ENCODE measurements around the gene CREB5. TPM values are rescaled to one million over a fixed set of nuclear protein-coding genes. Genes with fewer than 3 reads are reported as not detected.
"Not testable (repeated sequence)": the region's sequence is repeated elsewhere in the genome, so short reads cannot be mapped to it uniquely, and the experiment has no call there.

The CREB5 gene
- total RNA-seq, 2 donors from 2014 or later, result 0.81 to 1.8 TPM

DNA sequence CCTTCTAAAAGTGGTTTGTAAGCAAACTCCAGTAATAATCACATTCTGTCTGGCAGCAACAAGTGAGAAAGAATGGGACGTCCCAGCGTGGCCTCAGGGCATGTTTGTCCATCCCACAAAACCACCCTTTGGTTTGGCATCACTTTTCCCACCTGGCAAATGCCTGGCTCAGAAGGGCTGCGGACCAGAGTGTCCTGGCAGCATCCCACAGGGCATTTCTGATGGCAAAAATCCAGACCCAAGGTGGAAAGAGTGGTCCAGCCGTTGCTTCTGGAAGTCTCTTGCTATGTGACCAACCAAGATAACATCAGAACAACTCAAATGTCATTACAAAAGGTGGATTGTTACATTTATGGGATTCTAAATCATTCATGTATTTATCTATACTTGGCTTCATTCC, 174.4 kb downstream of the CREB5 start:
- Mint-ChIP-seq H3K27ac (no peak overlapping the region), H3K4me1 (no peaks in the 10 kb centered on the region), H3K4me3 (no peak overlapping the region), H3K27me3 (peaks cover 8% of the 10 kb centered on the region), H3K36me3 (ENCODE audit: low read depth) (no peaks in the 10 kb centered on the region)
- ATAC-seq (no peak), DNase-seq (no peak)
- no peaks in the 10 kb centered on the region for H3K9me3 ChIP-seq (ENCODE audit: control insufficient read depth, low read length, poor library complexity, severe bottlenecking)

DNA sequence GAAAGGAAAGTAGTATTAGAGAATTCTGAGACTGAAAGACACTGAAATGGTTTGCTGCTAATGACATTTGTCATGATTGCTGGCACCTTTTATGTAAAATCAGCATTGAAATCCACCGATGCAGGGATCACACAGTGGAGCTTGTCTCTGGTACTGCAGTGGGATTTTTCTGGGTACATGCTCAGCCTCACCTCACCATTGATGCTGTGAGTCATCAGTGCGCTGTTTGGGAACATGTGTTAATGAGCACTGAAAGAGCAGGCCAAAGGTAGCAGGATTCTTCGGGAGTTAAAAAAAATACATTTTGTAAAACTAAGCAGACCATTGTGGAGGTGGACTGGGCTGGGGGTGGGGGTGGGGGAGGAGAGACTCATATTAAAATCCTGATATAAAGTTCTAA, 174.9 kb downstream of the CREB5 start:
- ATAC-seq, result no peak
- Mint-ChIP-seq H3K4me3 (no peak overlapping the region), H3K36me3 (ENCODE audit: low read depth) (no peaks in the 10 kb centered on the region), H3K4me1 (no peaks in the 10 kb centered on the region), H3K27ac (no peak overlapping the region), H3K27me3 (peaks cover 10% of the 10 kb centered on the region)
- no peaks in the 10 kb centered on the region for H3K9me3 ChIP-seq (ENCODE audit: control insufficient read depth, low read length, poor library complexity, severe bottlenecking)
- DNase-seq, result no peak

- Mint-ChIP-seq H3K36me3 (ENCODE audit: low read depth) (no peaks in the 10 kb centered on the region), H3K27me3 (peaks cover 13% of the 10 kb centered on the region), H3K4me3 (no peak overlapping the region), H3K4me1 (no peaks in the 10 kb centered on the region), H3K27ac (no peak overlapping the region)
- DNase-seq, result no peak
- no peaks in the 10 kb centered on the region for H3K9me3 ChIP-seq (ENCODE audit: control insufficient read depth, low read length, poor library complexity, severe bottlenecking)
- ATAC-seq, result no peak
Measured at GRCh38 chr7:28588602-28589001, 176.3 kb downstream of the CREB5 start.

- Mint-ChIP-seq H3K4me3 (no peak overlapping the region), H3K36me3 (ENCODE audit: low read depth) (no peaks in the 10 kb centered on the region), H3K27ac (no peak overlapping the region), H3K27me3 (peaks cover 5% of the 10 kb centered on the region), H3K4me1 (no peaks in the 10 kb centered on the region)
- H3K9me3 ChIP-seq (ENCODE audit: control insufficient read depth, low read length, poor library complexity, severe bottlenecking), result no peaks in the 10 kb centered on the region
- no peak for DNase-seq
- ATAC-seq, result no peak
Measured at GRCh38 chr7:28591041-28591674, 178.8 kb downstream of the CREB5 start.

DNA sequence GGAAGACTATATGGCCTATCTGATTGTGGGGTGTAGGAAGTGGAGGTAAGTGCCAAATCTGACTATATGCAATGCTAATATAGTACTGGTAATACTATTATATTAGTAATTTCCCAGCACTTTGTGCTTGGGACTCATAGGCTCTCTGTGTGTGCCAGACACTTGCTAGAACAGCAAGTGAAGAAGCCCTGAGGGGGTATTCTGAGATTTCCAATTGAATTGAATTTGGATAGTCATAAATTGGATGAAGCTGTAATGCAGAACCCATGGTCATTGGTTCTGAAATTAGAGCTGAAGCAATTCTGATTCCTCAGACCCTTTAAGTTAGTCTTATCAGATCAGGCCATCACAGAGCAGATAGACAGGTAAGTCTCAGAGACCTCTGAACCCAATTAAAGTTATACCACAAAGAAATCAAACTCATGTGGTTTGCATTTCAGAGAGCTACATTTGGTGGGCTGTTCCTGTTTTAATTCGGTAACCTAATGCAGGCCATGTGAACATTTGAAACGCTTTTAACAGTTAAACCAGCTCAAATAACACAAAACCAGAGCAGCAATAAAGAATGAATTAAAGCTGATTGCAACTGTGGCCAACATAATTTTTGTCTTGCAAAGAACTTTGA, 179.5 kb downstream of the CREB5 start:
- ATAC-seq (no peak), DNase-seq (no peak)
- Mint-ChIP-seq H3K4me1 (no peaks in the 10 kb centered on the region), H3K27me3 (peaks cover 5% of the 10 kb centered on the region), H3K4me3 (no peak overlapping the region), H3K27ac (no peak overlapping the region), H3K36me3 (ENCODE audit: low read depth) (no peaks in the 10 kb centered on the region)
- no peaks in the 10 kb centered on the region for H3K9me3 ChIP-seq (ENCODE audit: control insufficient read depth, low read length, poor library complexity, severe bottlenecking)

DNA sequence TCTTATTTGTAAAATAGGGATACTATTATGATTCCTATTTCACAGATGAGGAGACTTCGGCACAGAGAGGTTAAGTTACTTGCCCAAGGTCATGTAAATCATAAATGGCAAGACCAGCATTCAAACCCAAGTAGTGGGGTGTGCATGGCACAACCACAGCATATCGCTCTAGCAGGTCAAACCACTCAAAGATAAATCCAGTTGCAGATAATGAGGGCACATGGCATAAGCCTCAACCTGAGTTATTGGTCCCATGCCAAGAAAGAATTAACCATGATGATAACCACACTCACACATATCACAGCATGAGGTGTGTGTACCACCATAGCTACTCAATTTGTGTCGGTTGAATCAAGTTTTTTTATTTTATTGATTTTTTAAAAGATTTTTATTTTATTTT, 180.5 kb downstream of the CREB5 start:
- ATAC-seq (no peak), DNase-seq (no peak)
- Mint-ChIP-seq H3K27me3 (peaks cover 5% of the 10 kb centered on the region), H3K27ac (no peak overlapping the region), H3K36me3 (ENCODE audit: low read depth) (no peaks in the 10 kb centered on the region), H3K4me3 (no peak overlapping the region), H3K4me1 (no peaks in the 10 kb centered on the region)
- no peaks in the 10 kb centered on the region for H3K9me3 ChIP-seq (ENCODE audit: control insufficient read depth, low read length, poor library complexity, severe bottlenecking)

DNA sequence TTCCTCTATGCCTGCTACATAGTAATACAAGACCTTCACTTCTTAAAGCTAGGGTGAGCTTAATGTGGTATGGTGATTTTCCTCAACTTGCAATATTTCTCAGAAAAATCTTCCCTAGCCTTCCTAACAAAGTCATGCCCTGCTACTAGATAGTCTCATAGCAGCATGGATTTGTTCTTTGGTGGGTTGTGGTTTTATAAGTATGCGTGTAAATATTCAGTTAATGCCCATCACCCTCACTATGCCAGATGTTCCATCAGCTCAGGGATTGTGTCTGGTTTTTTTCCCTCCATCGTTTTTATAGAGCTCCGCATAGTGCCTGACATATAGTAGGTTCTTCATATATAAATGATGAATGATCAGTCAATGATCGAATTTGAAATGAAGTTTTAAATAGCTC, 182.8 kb downstream of the CREB5 start:
- Mint-ChIP-seq H3K36me3 (ENCODE audit: low read depth) (no peaks in the 10 kb centered on the region), H3K27me3 (peaks cover 5% of the 10 kb centered on the region), H3K27ac (no peak overlapping the region), H3K4me1 (no peaks in the 10 kb centered on the region), H3K4me3 (no peak overlapping the region)
- H3K9me3 ChIP-seq (ENCODE audit: control insufficient read depth, low read length, poor library complexity, severe bottlenecking), result no peaks in the 10 kb centered on the region
- DNase-seq (no peak), ATAC-seq (no peak)

DNA sequence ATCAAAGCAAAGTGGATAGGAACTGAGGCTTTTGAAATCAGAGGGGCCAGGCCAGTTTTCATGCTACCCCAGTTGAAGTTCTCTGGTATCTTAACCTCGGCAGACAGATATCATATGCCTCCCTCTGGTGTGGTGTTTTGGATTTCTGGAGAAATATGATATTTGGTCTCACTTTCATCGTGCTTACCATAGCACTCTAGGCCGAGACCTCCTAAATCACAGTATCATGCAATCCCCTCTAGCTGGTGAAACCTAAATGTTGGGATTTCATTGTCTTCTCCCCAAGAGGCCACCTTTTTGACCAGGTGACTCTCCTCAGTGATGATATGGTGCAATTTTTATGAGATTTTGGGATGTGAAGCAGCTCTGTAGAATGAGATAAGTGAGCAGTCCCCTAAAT, 183.5 kb downstream of the CREB5 start:
- no peaks in the 10 kb centered on the region for H3K4me1 Mint-ChIP-seq
- peaks cover 5% of the 10 kb centered on the region for H3K27me3 Mint-ChIP-seq
- H3K4me3 Mint-ChIP-seq, result no peak overlapping the region
- DNase-seq (no peak), ATAC-seq (no peak)
- no peak overlapping the region for H3K27ac Mint-ChIP-seq
- H3K36me3 Mint-ChIP-seq (ENCODE audit: low read depth), result no peaks in the 10 kb centered on the region
- H3K9me3 ChIP-seq (ENCODE audit: control insufficient read depth, low read length, poor library complexity, severe bottlenecking), result no peaks in the 10 kb centered on the region

GRCh38 chr7:28596245-28596935, 184.1 kb downstream of the CREB5 start:
- Mint-ChIP-seq H3K4me1 (no peaks in the 10 kb centered on the region), H3K27ac (no peak overlapping the region), H3K4me3 (no peak overlapping the region), H3K36me3 (ENCODE audit: low read depth) (no peaks in the 10 kb centered on the region), H3K27me3 (peaks cover 5% of the 10 kb centered on the region)
- DNase-seq (no peak), ATAC-seq (no peak)
- no peaks in the 10 kb centered on the region for H3K9me3 ChIP-seq (ENCODE audit: control insufficient read depth, low read length, poor library complexity, severe bottlenecking)

GRCh38 chr7:28597284-28597683, 185.0 kb downstream of the CREB5 start:
- Mint-ChIP-seq H3K4me3 (no peak overlapping the region), H3K36me3 (ENCODE audit: low read depth) (no peaks in the 10 kb centered on the region), H3K4me1 (no peaks in the 10 kb centered on the region), H3K27ac (no peak overlapping the region), H3K27me3 (peaks cover 2% of the 10 kb centered on the region)
- DNase-seq (no peak), ATAC-seq (no peak)
- H3K9me3 ChIP-seq (ENCODE audit: control insufficient read depth, low read length, poor library complexity, severe bottlenecking), result no peaks in the 10 kb centered on the region

DNA sequence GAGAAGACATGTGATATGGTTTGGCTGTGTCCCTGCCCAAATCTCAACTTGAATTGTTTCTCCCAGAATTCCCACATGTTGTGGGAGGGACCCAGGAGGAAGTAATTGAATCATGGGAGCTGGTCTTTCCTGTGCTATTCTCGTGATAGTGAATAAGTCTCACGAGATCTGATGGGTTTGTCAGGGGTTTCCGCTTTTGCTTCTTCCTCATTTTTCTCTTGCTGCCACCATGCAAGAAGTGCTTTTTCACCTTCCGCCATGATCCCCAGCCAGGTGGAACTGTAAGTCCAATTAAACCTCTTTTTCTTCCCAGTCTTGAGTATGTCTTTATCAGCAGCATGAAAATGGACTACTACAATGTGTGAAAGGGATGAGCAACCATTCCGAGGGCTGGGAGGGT, 185.7 kb downstream of the CREB5 start:
- H3K36me3 Mint-ChIP-seq (ENCODE audit: low read depth); H3K4me3 Mint-ChIP-seq; H3K27ac Mint-ChIP-seq; DNase-seq; ATAC-seq; H3K4me1 Mint-ChIP-seq; H3K9me3 ChIP-seq (ENCODE audit: control insufficient read depth, low read length, poor library complexity, severe bottlenecking); H3K27me3 Mint-ChIP-seq: not testable (repeated sequence)

DNA sequence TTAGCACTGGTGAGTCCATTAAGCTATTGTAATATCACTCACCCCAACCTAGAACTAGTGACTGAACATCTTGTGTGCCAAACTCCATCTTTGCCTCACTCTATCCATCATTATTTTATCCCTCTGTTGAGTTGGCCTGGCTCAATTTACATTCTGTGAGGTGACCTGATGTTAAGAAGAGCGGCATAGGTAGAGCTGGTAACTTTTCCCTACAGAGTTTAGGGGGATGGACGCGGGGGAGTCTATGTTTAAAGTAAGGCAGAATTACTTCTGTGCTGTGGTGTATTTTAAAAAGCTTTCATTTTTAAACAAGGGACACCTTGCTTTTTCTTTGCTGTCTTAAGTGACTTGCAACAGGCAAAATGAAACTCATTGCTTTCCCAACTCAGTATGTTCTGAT, 186.3 kb downstream of the CREB5 start:
- Mint-ChIP-seq H3K27ac (no peak overlapping the region), H3K36me3 (ENCODE audit: low read depth) (no peaks in the 10 kb centered on the region), H3K4me3 (no peak overlapping the region), H3K4me1 (no peaks in the 10 kb centered on the region), H3K27me3 (no peaks in the 10 kb centered on the region)
- no peak for DNase-seq
- ATAC-seq, result no peak
- H3K9me3 ChIP-seq (ENCODE audit: control insufficient read depth, low read length, poor library complexity, severe bottlenecking), result no peaks in the 10 kb centered on the region

DNA sequence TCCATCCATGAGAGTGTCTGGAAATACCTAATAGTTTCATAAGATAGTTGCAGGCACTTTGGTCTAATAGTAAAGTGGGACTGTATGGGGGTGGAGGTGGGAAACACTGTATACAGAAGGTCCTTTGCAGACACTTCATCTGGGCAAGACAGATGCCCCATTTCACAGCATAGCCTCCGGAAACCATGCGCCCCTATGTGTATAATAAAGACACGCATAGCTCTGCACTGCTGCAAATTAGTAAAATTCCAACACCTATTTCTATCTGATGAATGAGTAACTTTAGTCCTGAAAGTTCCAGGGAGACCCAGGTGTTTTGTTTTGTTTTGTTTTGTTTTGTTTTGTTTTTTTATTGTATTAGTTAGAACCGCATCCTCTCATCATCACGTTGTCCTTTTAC, 187.1 kb downstream of the CREB5 start:
- Mint-ChIP-seq H3K4me1 (no peaks in the 10 kb centered on the region), H3K27me3 (no peaks in the 10 kb centered on the region), H3K4me3 (no peak overlapping the region), H3K36me3 (ENCODE audit: low read depth) (no peaks in the 10 kb centered on the region), H3K27ac (no peak overlapping the region)
- ATAC-seq (no peak), DNase-seq (no peak)
- no peaks in the 10 kb centered on the region for H3K9me3 ChIP-seq (ENCODE audit: control insufficient read depth, low read length, poor library complexity, severe bottlenecking)

DNA sequence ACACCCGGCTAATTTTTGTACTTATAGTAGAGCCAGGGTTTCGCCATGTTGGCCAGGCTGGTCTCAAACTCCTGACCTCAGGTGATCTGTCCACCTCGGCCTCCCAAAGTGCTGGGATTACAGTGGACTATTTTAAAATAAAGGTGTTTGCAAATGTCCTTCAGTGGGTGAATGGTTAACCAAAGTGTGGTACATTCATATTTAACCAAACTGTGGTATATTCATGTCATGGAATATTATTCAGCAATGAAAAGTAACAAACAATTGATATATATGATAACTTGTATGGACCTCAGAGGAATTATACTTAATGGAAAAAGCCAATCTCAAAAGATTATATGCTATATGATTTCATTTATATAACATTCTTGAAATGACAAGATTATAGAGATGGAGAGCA, 190.0 kb downstream of the CREB5 start:
- H3K27ac Mint-ChIP-seq, result no peak overlapping the region
- H3K4me1 Mint-ChIP-seq, result no peaks in the 10 kb centered on the region
- H3K4me3 Mint-ChIP-seq, result no peak overlapping the region
- no peaks in the 10 kb centered on the region for H3K9me3 ChIP-seq (ENCODE audit: control insufficient read depth, low read length, poor library complexity, severe bottlenecking)
- H3K36me3 Mint-ChIP-seq (ENCODE audit: low read depth), result no peaks in the 10 kb centered on the region
- ATAC-seq (no peak), DNase-seq (no peak)
- H3K27me3 Mint-ChIP-seq, result no peaks in the 10 kb centered on the region
